ENCODE data around the gene SH3BP2. TPM values are rescaled to one million over a fixed set of nuclear protein-coding genes. Genes with fewer than 3 reads are reported as not detected.

Gene SH3BP2
- total RNA-seq, 2 experiments from 2014 or later = 88.2 to 93.0 TPM

- H3K27me3 Mint-ChIP-seq (ENCODE audit: low read depth) = no peaks in the 10 kb centered on the region
- DNase-seq = no peak
- CTCF ChIA-PET = interaction anchor here (0.9 to 1.4 kb wide), 4 partner anchors 8 to 100 kb away, joined by 3 to 4 read pairs (median 4); no protein-coding TSS in a partner anchor
- no peak overlapping the region for H3K4me3 Mint-ChIP-seq
- no peak for ATAC-seq
- peaks cover 52% of the 10 kb centered on the region for H3K4me1 Mint-ChIP-seq (ENCODE audit: low read depth)
- no peak overlapping the region for H3K27ac Mint-ChIP-seq
- POLR2A ChIA-PET = interaction anchor here (1.0 to 1.6 kb wide), 5 partner anchors 10 to 27 kb away, joined by 3 to 5 read pairs (median 4); no protein-coding TSS in a partner anchor
- H3K36me3 Mint-ChIP-seq (ENCODE audit: low read depth) = peaks cover 34% of the 10 kb centered on the region
- no peaks in the 10 kb centered on the region for H3K9me3 Mint-ChIP-seq (ENCODE audit: insufficient read depth)
Observed at GRCh38 chr4:2861631-2862436, 68.9 kb downstream of the SH3BP2 start.

GRCh38 chr4:2862528-2862927 lies 69.6 kb downstream of the SH3BP2 start:
- Mint-ChIP-seq H3K9me3 (ENCODE audit: insufficient read depth) (no peaks in the 10 kb centered on the region), H3K27me3 (ENCODE audit: low read depth) (no peaks in the 10 kb centered on the region), H3K4me1 (ENCODE audit: low read depth) (peaks cover 56% of the 10 kb centered on the region), H3K36me3 (ENCODE audit: low read depth) (peaks cover 35% of the 10 kb centered on the region), H3K27ac (no peak overlapping the region), H3K4me3 (no peak overlapping the region)
- ChIA-PET CTCF (interaction anchor here (0.9 kb wide), 1 partner anchor 101 kb away, joined by 3 read pairs; no protein-coding TSS in a partner anchor), POLR2A (interaction anchor here (1.1 to 1.6 kb wide), 2 partner anchors 11 to 28 kb away, joined by 3 to 4 read pairs; no protein-coding TSS in a partner anchor)
- DNase-seq (no peak), ATAC-seq (no peak)

GRCh38 chr4:2863649-2864048 lies 70.8 kb downstream of the SH3BP2 start:
- no peak overlapping the region for H3K27ac Mint-ChIP-seq
- ChIA-PET CTCF (no interaction called here), POLR2A (no interaction called here)
- H3K9me3 Mint-ChIP-seq (ENCODE audit: insufficient read depth) = no peaks in the 10 kb centered on the region
- peaks cover 28% of the 10 kb centered on the region for H3K36me3 Mint-ChIP-seq (ENCODE audit: low read depth)
- ATAC-seq (no peak), DNase-seq (no peak)
- no peaks in the 10 kb centered on the region for H3K27me3 Mint-ChIP-seq (ENCODE audit: low read depth)
- peaks cover 48% of the 10 kb centered on the region for H3K4me1 Mint-ChIP-seq (ENCODE audit: low read depth)
- no peak overlapping the region for H3K4me3 Mint-ChIP-seq

- CTCF ChIA-PET = interaction anchor here (0.6 kb wide), 1 partner anchor 13 kb away, joined by 3 read pairs; no protein-coding TSS in a partner anchor
- Mint-ChIP-seq H3K4me3 (no peak overlapping the region), H3K27ac (no peak overlapping the region), H3K36me3 (ENCODE audit: low read depth) (peaks cover 18% of the 10 kb centered on the region), H3K27me3 (ENCODE audit: low read depth) (no peaks in the 10 kb centered on the region), H3K4me1 (ENCODE audit: low read depth) (peaks cover 32% of the 10 kb centered on the region), H3K9me3 (ENCODE audit: insufficient read depth) (no peaks in the 10 kb centered on the region)
- DNase-seq (no peak), ATAC-seq (no peak)
- POLR2A ChIA-PET = no interaction called here
Observed at GRCh38 chr4:2865196-2865780, 72.4 kb downstream of the SH3BP2 start.

- Mint-ChIP-seq H3K27ac (no peak overlapping the region), H3K4me1 (ENCODE audit: low read depth) (peaks cover 31% of the 10 kb centered on the region)
- CTCF ChIA-PET = no interaction called here
Observed at GRCh38 chr4:2866160-2866861, 73.4 kb downstream of the SH3BP2 start.

GRCh38 chr4:2866891-2867290 lies 74.0 kb downstream of the SH3BP2 start:
- H3K4me3 Mint-ChIP-seq = no peak overlapping the region
- H3K4me1 Mint-ChIP-seq (ENCODE audit: low read depth) = peaks cover 31% of the 10 kb centered on the region
- peaks cover 17% of the 10 kb centered on the region for H3K36me3 Mint-ChIP-seq (ENCODE audit: low read depth)
- H3K27me3 Mint-ChIP-seq (ENCODE audit: low read depth) = no peaks in the 10 kb centered on the region
- no peaks in the 10 kb centered on the region for H3K9me3 Mint-ChIP-seq (ENCODE audit: insufficient read depth)
- ChIA-PET CTCF (no interaction called here), POLR2A (no interaction called here)
- H3K27ac Mint-ChIP-seq = no peak overlapping the region
- no peak for ATAC-seq
- no peak for DNase-seq

More at GRCh38 chr4:2866160-2866861, 73.4 kb downstream of the SH3BP2 start:
- no peak for DNase-seq
- Mint-ChIP-seq H3K27me3 (ENCODE audit: low read depth) (no peaks in the 10 kb centered on the region), H3K4me3 (no peak overlapping the region), H3K9me3 (ENCODE audit: insufficient read depth) (no peaks in the 10 kb centered on the region), H3K36me3 (ENCODE audit: low read depth) (peaks cover 14% of the 10 kb centered on the region)
- no peak for ATAC-seq
- POLR2A ChIA-PET = no interaction called here

GRCh38 chr4:2867758-2868491 lies 75.0 kb downstream of the SH3BP2 start:
- Mint-ChIP-seq H3K9me3 (ENCODE audit: insufficient read depth) (no peaks in the 10 kb centered on the region), H3K4me1 (ENCODE audit: low read depth) (peaks cover 27% of the 10 kb centered on the region), H3K4me3 (no peak overlapping the region), H3K27me3 (ENCODE audit: low read depth) (no peaks in the 10 kb centered on the region), H3K36me3 (ENCODE audit: low read depth) (peaks cover 15% of the 10 kb centered on the region), H3K27ac (no peak overlapping the region)
- POLR2A ChIA-PET = no interaction called here
- CTCF ChIA-PET = interaction anchor here (1.5 kb wide), 1 partner anchor 15 kb away, joined by 3 read pairs; no protein-coding TSS in a partner anchor
- no peak for ATAC-seq
- no peak for DNase-seq

- ATAC-seq = no peak
- POLR2A ChIA-PET = no interaction called here
- H3K4me1 Mint-ChIP-seq (ENCODE audit: low read depth) = peaks cover 34% of the 10 kb centered on the region
- H3K9me3 Mint-ChIP-seq (ENCODE audit: insufficient read depth) = no peaks in the 10 kb centered on the region
- CTCF ChIA-PET = interaction anchor here (1.5 kb wide), 1 partner anchor 16 kb away, joined by 3 read pairs; no protein-coding TSS in a partner anchor
- H3K27ac Mint-ChIP-seq = no peak overlapping the region
- no peak for DNase-seq
- H3K27me3 Mint-ChIP-seq (ENCODE audit: low read depth) = no peaks in the 10 kb centered on the region
- peaks cover 15% of the 10 kb centered on the region for H3K36me3 Mint-ChIP-seq (ENCODE audit: low read depth)
- no peak overlapping the region for H3K4me3 Mint-ChIP-seq
Observed at GRCh38 chr4:2868877-2869487, 76.1 kb downstream of the SH3BP2 start.

GRCh38 chr4:2869659-2870058 lies 76.8 kb downstream of the SH3BP2 start:
- no peak overlapping the region for H3K27ac Mint-ChIP-seq
- POLR2A ChIA-PET = interaction anchor here (1.0 kb wide), 1 partner anchor 27 kb away, joined by 5 read pairs; no protein-coding TSS in a partner anchor

GRCh38 chr4:2870082-2870481 lies 77.2 kb downstream of the SH3BP2 start:
- Mint-ChIP-seq H3K36me3 (ENCODE audit: low read depth) (peaks cover 15% of the 10 kb centered on the region), H3K27ac (no peak overlapping the region), H3K9me3 (ENCODE audit: insufficient read depth) (no peaks in the 10 kb centered on the region), H3K4me1 (ENCODE audit: low read depth) (peaks cover 35% of the 10 kb centered on the region), H3K27me3 (ENCODE audit: low read depth) (no peaks in the 10 kb centered on the region), H3K4me3 (no peak overlapping the region)
- POLR2A ChIA-PET = interaction anchor here (1.0 kb wide), 1 partner anchor 28 kb away, joined by 5 read pairs; no protein-coding TSS in a partner anchor
- ATAC-seq (no peak), DNase-seq (no peak)
- CTCF ChIA-PET = interaction anchor here (1.3 kb wide), 1 partner anchor 9 kb away, joined by 3 read pairs; no protein-coding TSS in a partner anchor

More at GRCh38 chr4:2869659-2870058, 76.8 kb downstream of the SH3BP2 start:
- H3K4me3 Mint-ChIP-seq = no peak overlapping the region
- DNase-seq = no peak
- peaks cover 15% of the 10 kb centered on the region for H3K36me3 Mint-ChIP-seq (ENCODE audit: low read depth)
- no peaks in the 10 kb centered on the region for H3K27me3 Mint-ChIP-seq (ENCODE audit: low read depth)
- no peaks in the 10 kb centered on the region for H3K9me3 Mint-ChIP-seq (ENCODE audit: insufficient read depth)
- ATAC-seq = no peak
- CTCF ChIA-PET = interaction anchor here (1.3 kb wide), 1 partner anchor 8 kb away, joined by 3 read pairs; no protein-coding TSS in a partner anchor
- peaks cover 36% of the 10 kb centered on the region for H3K4me1 Mint-ChIP-seq (ENCODE audit: low read depth)

All from activated CD8-positive, alpha-beta T cell treated with anti-CD3 and anti-CD28 coated beads, Interleukin-2, amount 10 ng/mL, durations not matched to agents 7 days and 5 days (primary cell).